Mucosa of gallbladder (tissue), 1 donor: ENCODE measurements around the gene TOP3B. TPM values are rescaled to one million over a fixed set of nuclear protein-coding genes. Genes with fewer than 3 reads are reported as not detected.

Source experiments
- DNase-seq: peaks from one replicate; pipeline ENCODE4 v3.0.0-alpha.2; 2020; ENCODE audit warnings: low spot score
- total RNA-seq: library from RNA; stranded (reverse); gene quantifications from one replicate; pipeline ENCODE4 v1.2.1, GENCODE V29; 2021
- donor health status: DM: no; HTN: no; CAD: no.

The TOP3B gene
- total RNA-seq, 1 donor from 2014 or later, result 33.1 TPM

GRCh38 chr22:21981874-21982273 is 713 bp downstream of the TOP3B start:
- DNase-seq, result no peak

- DNase-seq, result no peak
These were observed 2.0 kb downstream of the TOP3B start for GRCh38 chr22:21980547-21980946.

GRCh38 chr22:21978564-21979386 is 3.8 kb downstream of the TOP3B start:
- no peak for DNase-seq

- DNase-seq, result no peak
These were observed 4.8 kb downstream of the TOP3B start for GRCh38 chr22:21977814-21978213.

GRCh38 chr22:21975854-21976345 is 6.7 kb downstream of the TOP3B start:
- no peak for DNase-seq

GRCh38 chr22:21975273-21975672 is 7.3 kb downstream of the TOP3B start:
- no peak for DNase-seq

GRCh38 chr22:21974058-21974649 is 8.4 kb downstream of the TOP3B start:
- no peak for DNase-seq

- no peak for DNase-seq
These were observed 9.8 kb downstream of the TOP3B start for GRCh38 chr22:21972806-21973205.

GRCh38 chr22:21972293-21972779 is 10.3 kb downstream of the TOP3B start:
- DNase-seq, result peak; percentile 32

GRCh38 chr22:21971858-21972275 is 10.7 kb downstream of the TOP3B start:
- no peak for DNase-seq

- no peak for DNase-seq
These were observed 11.6 kb downstream of the TOP3B start for GRCh38 chr22:21970800-21971617.

- DNase-seq, result no peak
These were observed 12.4 kb downstream of the TOP3B start for GRCh38 chr22:21970037-21970799.

GRCh38 chr22:21968452-21969129 is 14.0 kb downstream of the TOP3B start:
- DNase-seq, result no peak

- DNase-seq, result no peak
These were observed 14.8 kb downstream of the TOP3B start for GRCh38 chr22:21967693-21968271.

- DNase-seq, result no peak
These were observed 15.7 kb downstream of the TOP3B start for GRCh38 chr22:21966643-21967516.

- no peak for DNase-seq
These were observed 16.8 kb downstream of the TOP3B start for GRCh38 chr22:21965762-21966288.

- DNase-seq, result no peak
These were observed 17.6 kb downstream of the TOP3B start for GRCh38 chr22:21964918-21965484.

- DNase-seq, result no peak
These were observed 18.4 kb downstream of the TOP3B start for GRCh38 chr22:21964234-21964633.

GRCh38 chr22:21963790-21964211 is 18.8 kb downstream of the TOP3B start:
- DNase-seq, result no peak
